Body of pancreas (tissue), 4 donors: ENCODE measurements around the gene CAP1. TPM values are rescaled to one million over a fixed set of nuclear protein-coding genes. Genes with fewer than 3 reads are reported as not detected.

Experiments used
- ATAC-seq: fragments of 150-250 bp; one replicate; pipeline ENCODE4 v1.9.1; 2016
- DNase-seq, 4 donors: peaks; one replicate each; pipeline ENCODE4 v3.0.0-alpha.2; 2019
- H3K27ac ChIP-seq, 4 donors: fragments of 200-600 bp; sonication (generic); 1 replicate in 3 of 4; 2 replicates in 1 of 4; pipeline versions ENCODE4 v1.5.1 to v1.6.1; 2016 to 2019; ENCODE audit warnings: mild to moderate bottlenecking in 1 of 4, mixed read lengths in 1 of 4, moderate library complexity in 1 of 4
- H3K27me3 ChIP-seq, 2 donors: fragments of 200-600 bp; sonication (generic); one replicate each; pipeline ENCODE4 v1.6.0; 2016; ENCODE audit warnings: mild to moderate bottlenecking in 1 of 2
- H3K36me3 ChIP-seq, 2 donors: fragments of 200-600 bp; sonication (generic); replicated peaks in 1 of 2; 2 replicates each; pipeline ENCODE4 v1.5.1; 2016; ENCODE audit warnings: low read depth in 2 of 2; ENCODE audit not compliant: insufficient read depth in 1 of 2
- H3K4me1 ChIP-seq: fragments of 200-600 bp; sonication (generic); one replicate; pipeline ENCODE4 v1.6.0; 2016
- H3K4me3 ChIP-seq, 2 donors: fragments of 200-600 bp; sonication (generic); 1 replicate in 1 of 2; 2 replicates in 1 of 2; pipeline ENCODE4 v1.5.1; 2016 to 2019
- H3K9me3 ChIP-seq, 3 donors: fragments of 200-600 bp; sonication (generic); 1 replicate in 2 of 3; 2 replicates in 1 of 3; pipeline ENCODE4 v1.5.1; 2016
- POLR2A ChIP-seq, 3 donors: fragments of 450-650 bp; IDR thresholded peaks; one replicate each; pipeline ENCODE4 v1.6.1; 2016; ENCODE audit warnings: antibody characterized with exemption in 3 of 3, mild to moderate bottlenecking in 2 of 3
- WGBS, 2 donors: methylation state at CpG; one replicate each; pipeline ENCODE4 v1.1.5; 2017; 5-methylcytosine and 5-hydroxymethylcytosine counted together
- intact Hi-C: fragments of 100-400 bp; cut with DNase I; formaldehyde crosslinking; loops from one replicate; pipeline ENCODE4 v1.15.1; 2023
- total RNA-seq, 2 donors: library from RNA; depleted of rRNA; stranded (reverse); fragments of >200 nt; gene quantifications; one replicate each; pipeline ENCODE4 v1.1.0, GENCODE V29; 2016
- TF ChIP-seq, protein P1 (sequence below), 7 experiments: fragments of 450-650 bp in 4 of 7; fragments of 200-600 bp in 3 of 7; sonication (generic) in 3 of 7; IDR thresholded peaks; one replicate each; pipeline ENCODE4 v1.5.1; 2016 to 2019; ENCODE audit warnings: antibody characterized with exemption in 7 of 7

CAP1 gene
- total RNA-seq, 2 donors from 2014 or later, result 60.7 to 66.3 TPM

GRCh38 chr1:40011198-40011597 lies 29.3 kb upstream of the CAP1 start:
- TF ChIP-seq POLR2A (IDR thresholded peaks at IDR 0.05), result no peak
- TF ChIP-seq, protein P1, sequence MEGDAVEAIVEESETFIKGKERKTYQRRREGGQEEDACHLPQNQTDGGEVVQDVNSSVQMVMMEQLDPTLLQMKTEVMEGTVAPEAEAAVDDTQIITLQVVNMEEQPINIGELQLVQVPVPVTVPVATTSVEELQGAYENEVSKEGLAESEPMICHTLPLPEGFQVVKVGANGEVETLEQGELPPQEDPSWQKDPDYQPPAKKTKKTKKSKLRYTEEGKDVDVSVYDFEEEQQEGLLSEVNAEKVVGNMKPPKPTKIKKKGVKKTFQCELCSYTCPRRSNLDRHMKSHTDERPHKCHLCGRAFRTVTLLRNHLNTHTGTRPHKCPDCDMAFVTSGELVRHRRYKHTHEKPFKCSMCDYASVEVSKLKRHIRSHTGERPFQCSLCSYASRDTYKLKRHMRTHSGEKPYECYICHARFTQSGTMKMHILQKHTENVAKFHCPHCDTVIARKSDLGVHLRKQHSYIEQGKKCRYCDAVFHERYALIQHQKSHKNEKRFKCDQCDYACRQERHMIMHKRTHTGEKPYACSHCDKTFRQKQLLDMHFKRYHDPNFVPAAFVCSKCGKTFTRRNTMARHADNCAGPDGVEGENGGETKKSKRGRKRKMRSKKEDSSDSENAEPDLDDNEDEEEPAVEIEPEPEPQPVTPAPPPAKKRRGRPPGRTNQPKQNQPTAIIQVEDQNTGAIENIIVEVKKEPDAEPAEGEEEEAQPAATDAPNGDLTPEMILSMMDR (IDR thresholded peaks at IDR 0.05), result no peak
- intact Hi-C loops, result no loop called here

DNA sequence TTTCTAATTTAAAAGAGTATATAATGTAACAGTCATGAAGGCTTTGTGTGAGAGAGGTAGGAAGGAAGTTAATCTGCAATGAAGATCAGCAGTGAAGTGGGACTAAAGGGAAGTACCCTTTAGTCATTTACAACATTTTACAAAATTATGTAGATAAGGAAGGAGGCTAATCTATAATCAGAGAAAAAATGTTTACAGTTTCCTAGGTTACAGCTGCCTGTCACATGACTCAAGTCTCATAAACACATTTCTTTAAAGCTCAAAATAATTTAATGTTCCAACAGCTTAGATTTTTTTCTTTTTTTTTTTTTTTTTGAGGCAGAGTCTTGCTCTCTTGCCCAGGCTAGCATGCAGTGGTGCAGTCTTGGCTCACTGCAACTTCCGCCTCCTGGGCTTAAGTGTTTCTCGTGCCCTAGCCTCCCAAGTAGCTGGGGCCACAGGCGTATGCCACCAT lies 26.2 kb upstream of the CAP1 start:
- Histone ChIP-seq H3K4me3 (no peak overlapping the region), H3K27me3 (no peaks in the 10 kb centered on the region), H3K9me3 (no peaks in the 10 kb centered on the region), H3K27ac (no peak overlapping the region), H3K4me1 (no peaks in the 10 kb centered on the region), H3K36me3 (no peaks in the 10 kb centered on the region)
- no peak for ATAC-seq
- DNase-seq, result no peak
- intact Hi-C loops, result no loop called here
- no peak for TF ChIP-seq POLR2A (IDR thresholded peaks at IDR 0.05)
- TF ChIP-seq, protein P1 (IDR thresholded peaks at IDR 0.05), result no peak
- WGBS, 2 donors, result 89 to 97% methylated on average over 3 of the region's 3 CpGs

More at GRCh38 chr1:40011198-40011597, 29.3 kb upstream of the CAP1 start:
- H3K27me3 ChIP-seq, result no peaks in the 10 kb centered on the region
- DNase-seq, result no peak
- no peaks in the 10 kb centered on the region for H3K9me3 ChIP-seq
- ATAC-seq, result no peak
- WGBS, 2 donors, result 78 to 80% methylated on average over 3 of the region's 3 CpGs
- no peak overlapping the region for H3K4me3 ChIP-seq
- no peaks in the 10 kb centered on the region for H3K4me1 ChIP-seq
- no peaks in the 10 kb centered on the region for H3K36me3 ChIP-seq
- H3K27ac ChIP-seq, result no peak overlapping the region

GRCh38 chr1:40014812-40015594 lies 25.5 kb upstream of the CAP1 start:
- no peak for DNase-seq
- no peak for TF ChIP-seq POLR2A (IDR thresholded peaks at IDR 0.05)
- TF ChIP-seq, protein P1 (IDR thresholded peaks at IDR 0.05), result no peak
- H3K27me3 ChIP-seq, result no peaks in the 10 kb centered on the region
- WGBS, 2 donors, result 62 to 64% methylated on average over 10 of the region's 10 CpGs
- H3K4me1 ChIP-seq, result no peaks in the 10 kb centered on the region
- H3K36me3 ChIP-seq, result no peaks in the 10 kb centered on the region
- no peaks in the 10 kb centered on the region for H3K9me3 ChIP-seq
- ATAC-seq, result no peak
- H3K4me3 ChIP-seq, result no peak overlapping the region
- intact Hi-C loops, result no loop called here
- no peak overlapping the region for H3K27ac ChIP-seq

GRCh38 chr1:40017951-40018575 lies 22.5 kb upstream of the CAP1 start:
- no peaks in the 10 kb centered on the region for H3K36me3 ChIP-seq
- no peak overlapping the region for H3K4me3 ChIP-seq
- H3K9me3 ChIP-seq, result no peaks in the 10 kb centered on the region
- intact Hi-C loops, result no loop called here
- no peak for TF ChIP-seq POLR2A (IDR thresholded peaks at IDR 0.05)
- TF ChIP-seq, protein P1 (IDR thresholded peaks at IDR 0.05), result no peak
- H3K27ac ChIP-seq, result no peak overlapping the region
- ATAC-seq (no peak), DNase-seq (no peak)
- H3K4me1 ChIP-seq, result no peaks in the 10 kb centered on the region
- H3K27me3 ChIP-seq, result no peaks in the 10 kb centered on the region
- WGBS, 2 donors, result 65 to 67% methylated on average over 5 of the region's 5 CpGs
